HG03439 (cell line): Measurements from ENCODE around the gene LARGE2.

Experiments used
- ATAC-seq: cut with Tn5 transposase; IDR thresholded peaks from one replicate; pipeline ENCODE4 v1.9.1; 2021; ENCODE audit warnings: mild to moderate bottlenecking, moderate library complexity; ENCODE audit not compliant: unreplicated experiment

LARGE2 gene

DNA sequence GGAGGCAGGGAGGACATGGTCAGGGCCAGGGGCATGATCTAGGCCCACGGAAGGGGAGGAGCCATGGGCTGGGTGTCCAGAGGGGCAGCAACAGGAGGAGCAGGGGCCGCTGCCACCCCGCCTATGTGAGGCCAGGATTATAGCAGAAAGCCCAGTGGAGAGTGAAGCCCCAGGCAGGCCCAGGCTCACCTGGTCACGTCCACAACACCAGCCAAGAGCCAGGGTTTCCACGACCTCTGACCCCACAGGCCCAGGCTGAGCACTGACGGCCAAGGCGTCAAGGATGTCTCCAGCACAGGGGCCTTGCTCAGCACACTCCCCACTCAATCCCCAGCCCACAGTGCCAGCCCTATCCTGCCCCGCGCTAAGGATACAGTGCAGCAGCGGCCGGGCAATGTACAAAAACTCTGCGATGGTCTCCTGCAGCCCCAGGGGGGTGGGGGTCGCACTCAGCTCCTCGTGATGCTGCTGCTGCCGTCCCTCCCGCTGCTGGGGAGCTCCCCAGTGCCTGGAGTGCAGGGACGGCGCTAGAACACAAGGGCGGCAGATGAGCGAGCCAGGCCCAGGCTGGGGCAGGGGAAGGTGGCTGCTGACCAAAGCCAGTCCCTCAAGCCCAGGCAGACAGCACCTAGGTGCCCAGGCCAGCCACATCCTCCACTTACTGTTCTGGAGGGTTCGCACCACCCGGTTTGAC lies 8.4 kb upstream of the LARGE2 start:
- ATAC-seq, result no peak

DNA sequence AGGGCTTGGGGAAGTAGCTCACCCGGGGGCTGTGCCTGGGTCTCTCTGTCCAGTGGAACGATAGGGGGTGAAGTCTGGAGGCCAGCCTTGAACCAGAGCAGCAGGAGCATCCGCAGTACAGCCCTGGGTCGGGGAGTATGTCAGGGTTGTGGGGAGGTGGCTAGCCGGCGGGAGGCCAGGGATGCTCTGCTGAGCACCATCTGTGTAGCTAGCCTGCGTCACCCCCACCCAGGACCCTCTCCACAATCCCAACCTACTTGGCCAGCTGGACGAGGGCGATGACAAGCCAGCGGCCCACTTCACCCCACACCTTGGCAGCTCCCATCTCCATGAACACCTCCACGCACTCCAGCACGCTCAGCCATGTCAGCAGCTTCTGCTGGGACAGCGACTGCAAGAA lies 7.0 kb upstream of the LARGE2 start:
- ATAC-seq, result no peak

- ATAC-seq, result peak; percentile 1
These were observed 5.2 kb upstream of the LARGE2 start for GRCh38 chr11:45917286-45917622.

DNA sequence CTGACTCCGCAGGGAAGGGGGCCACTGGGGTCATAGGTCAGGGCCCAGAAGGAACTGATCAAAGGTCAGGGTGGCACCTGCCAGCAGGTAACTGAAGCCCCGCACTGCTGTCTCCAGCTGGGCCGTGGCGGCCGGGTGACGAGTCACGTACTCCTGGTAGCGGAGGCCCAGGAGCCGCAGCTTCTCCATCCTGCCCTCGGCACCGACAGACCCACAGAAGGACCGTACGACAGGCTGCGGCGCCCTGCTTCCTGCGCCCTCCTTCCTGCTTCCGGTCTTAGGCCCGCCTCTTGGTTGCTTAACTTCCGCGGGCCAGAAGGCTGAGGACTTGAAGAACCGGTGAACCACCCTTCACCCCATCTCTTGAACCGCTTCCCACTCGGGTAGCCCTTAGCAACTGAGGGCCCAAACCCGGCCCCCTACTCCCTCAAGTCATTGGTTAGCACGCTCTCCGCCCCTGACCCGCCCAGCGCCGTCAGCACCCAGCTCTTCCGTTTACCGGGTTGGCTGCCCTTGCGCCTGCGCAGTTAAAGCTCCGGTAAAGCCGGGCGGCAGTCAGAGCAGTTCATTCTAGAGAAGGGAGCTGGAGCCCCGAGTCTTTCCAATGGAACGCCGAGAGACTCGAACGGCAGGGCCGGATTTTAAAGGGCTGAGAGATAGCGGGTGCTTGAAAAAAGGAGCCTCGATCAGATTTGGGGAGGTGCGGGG lies 4.7 kb upstream of the LARGE2 start, which contains the start of gene PEX16:
Gene PEX16, minus strand, starts transcription at position 255 of the 708 bp plus-strand sequence. Its CDS starts 66 bp downstream, at position 189.
- peak; percentile 80 for ATAC-seq

- ATAC-seq, result peak; percentile 38
These were observed 4.0 kb upstream of the LARGE2 start for GRCh38 chr11:45918331-45918941.

DNA sequence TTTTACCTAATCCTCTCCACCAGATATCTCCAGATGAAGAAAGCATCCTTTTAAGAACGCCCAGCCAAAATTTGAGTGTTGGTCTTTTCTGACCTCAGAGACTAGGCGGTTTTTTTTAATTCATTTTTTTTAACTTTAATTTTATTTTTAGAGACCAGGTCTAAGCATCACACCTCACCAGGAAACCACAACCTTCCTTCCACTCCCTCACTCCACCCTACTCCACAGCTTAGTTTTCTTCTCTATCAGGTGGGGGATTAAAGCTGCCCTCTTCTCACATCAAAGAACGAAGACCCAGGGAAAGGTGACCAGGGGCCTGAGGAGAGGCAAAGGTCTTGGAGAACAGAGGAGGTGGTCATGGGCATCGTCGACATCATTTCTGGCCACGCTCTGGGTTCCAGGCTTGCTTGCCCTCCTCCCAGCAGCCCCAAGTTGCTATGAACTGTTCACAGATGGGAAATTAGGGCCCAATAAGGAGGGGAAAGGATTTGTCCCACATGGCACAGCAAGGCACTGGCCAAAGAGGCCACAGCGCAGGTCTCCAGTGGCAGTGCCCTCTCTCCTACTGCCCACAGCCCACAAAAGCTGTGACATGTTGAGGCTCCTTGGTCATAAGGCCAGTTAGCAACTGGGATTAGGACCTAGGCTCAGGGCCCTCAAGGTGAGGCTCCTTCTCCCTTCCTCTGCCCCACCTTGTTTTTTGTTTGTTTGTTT lies 3.3 kb upstream of the LARGE2 start:
- no peak for ATAC-seq

GRCh38 chr11:45919806-45920530 lies 2.5 kb upstream of the LARGE2 start:
- ATAC-seq, result no peak

GRCh38 chr11:45920531-45921477 lies 1.7 kb upstream of the LARGE2 start:
- no peak for ATAC-seq

GRCh38 chr11:45921561-45922424 lies 663 bp upstream of the LARGE2 start:
- no peak for ATAC-seq

GRCh38 chr11:45924036-45924915 lies 1.8 kb downstream of the LARGE2 start:
- no peak for ATAC-seq

GRCh38 chr11:45924927-45925326 lies 2.5 kb downstream of the LARGE2 start:
- no peak for ATAC-seq

DNA sequence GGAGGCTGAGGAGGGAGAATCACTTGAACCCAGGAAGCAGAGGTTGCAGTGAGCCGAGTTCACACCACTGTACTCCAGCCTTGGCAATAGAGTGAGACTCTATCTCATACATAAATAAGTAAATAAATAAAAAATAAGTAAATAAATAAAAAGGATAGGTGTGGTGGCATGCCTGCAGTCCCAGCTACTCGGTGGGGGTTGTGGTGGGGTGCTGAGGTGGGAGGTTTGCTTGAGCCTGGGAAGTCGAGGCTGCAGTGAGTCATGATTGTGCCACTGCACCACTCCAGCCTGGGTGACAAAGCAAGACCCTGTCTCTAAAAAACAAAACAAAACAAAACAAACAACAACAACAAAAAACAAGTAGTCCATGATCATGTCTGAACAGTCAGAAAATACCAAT lies 3.1 kb downstream of the LARGE2 start:
- ATAC-seq, result no peak

DNA sequence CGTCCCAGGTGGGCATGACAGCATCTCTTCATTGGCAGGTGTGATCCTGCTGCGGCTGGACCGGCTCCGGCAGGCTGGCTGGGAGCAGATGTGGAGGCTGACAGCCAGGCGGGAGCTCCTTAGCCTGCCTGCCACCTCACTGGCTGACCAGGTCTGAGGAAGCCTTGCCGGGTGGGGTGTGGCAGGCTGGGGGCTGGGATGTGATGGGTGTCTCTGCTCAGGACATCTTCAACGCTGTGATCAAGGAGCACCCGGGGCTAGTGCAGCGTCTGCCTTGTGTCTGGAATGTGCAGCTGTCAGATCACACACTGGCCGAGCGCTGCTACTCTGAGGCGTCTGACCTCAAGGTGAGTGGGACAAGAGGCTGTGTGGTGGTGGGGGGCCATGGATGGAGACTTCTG lies 3.5 kb downstream of the LARGE2 start:
- no peak for ATAC-seq

DNA sequence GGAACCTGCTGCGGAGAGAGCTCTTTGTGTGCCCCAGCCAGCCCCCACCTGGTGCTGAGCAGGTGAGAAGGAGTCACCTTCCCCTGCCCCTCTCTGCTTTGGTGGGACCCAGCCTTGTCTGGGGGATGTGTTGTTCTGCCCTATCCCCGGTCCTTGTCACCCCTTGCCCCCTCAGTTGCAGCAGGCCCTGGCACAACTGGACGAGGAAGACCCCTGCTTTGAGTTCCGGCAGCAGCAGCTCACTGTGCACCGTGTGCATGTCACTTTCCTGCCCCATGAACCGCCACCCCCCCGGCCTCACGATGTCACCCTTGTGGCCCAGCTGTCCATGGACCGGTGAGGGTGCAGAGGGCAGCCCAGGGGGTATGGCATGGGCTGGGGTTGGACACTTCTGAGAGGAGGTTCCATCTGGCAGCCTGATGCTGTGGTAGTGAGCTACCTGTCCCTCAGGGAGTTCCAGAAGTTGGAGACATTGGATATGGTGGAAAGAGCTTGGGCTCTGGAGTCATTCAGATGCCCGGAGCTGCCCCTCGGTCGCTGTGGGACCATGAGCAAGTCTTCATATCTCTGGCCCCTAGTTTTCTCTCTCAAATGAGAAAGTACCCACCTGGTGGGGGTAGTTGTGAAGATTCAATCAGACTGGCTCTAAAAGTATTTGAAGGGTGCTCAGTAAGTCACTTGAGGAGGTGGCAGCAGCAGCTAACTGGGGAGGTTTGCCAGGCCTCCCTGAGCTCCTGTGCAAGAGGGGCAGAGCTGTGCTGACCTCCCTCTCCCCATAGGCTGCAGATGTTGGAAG lies 4.3 kb downstream of the LARGE2 start:
- ATAC-seq, result no peak

- ATAC-seq, result no peak
These were observed 4.9 kb downstream of the LARGE2 start for GRCh38 chr11:45927332-45927683.

DNA sequence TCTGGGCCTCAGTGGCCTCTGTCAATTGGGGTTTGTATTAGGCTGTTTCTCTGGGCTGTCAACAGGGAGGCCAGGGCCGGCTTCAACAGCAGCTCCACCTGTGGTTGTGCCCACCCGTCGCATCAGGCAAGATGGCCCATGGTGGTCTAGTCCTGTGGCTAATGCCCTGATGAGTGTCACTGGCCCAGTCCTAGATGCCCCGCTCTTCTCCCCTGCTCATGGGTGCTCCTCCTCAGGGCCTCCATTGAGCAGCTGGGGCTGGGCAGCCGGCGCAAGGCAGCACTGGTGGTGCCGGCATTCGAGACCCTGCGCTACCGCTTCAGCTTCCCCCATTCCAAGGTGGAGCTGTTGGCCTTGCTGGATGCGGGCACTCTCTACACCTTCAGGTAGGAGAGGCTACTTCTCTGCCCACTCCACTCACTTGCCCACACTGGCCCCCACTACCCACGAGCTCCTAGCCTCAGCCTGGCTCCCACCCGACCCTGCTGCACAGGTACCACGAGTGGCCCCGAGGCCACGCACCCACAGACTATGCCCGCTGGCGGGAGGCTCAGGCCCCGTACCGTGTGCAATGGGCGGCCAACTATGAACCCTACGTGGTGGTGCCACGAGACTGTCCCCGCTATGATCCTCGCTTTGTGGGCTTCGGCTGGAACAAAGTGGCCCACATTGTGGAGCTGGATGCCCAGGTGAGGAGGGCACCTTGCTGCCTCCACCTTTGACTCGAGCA lies 5.4 kb downstream of the LARGE2 start:
- ATAC-seq, result no peak
